ENCODE results near the gene SLC22A14.
"Not testable (repeated sequence)": the region's sequence is repeated elsewhere in the genome, so short reads cannot be mapped to it uniquely, and the experiment has no call there.

The SLC22A14 gene

GRCh38 chr3:38317192-38317759 is 35.2 kb downstream of the SLC22A14 start:
- H3K9ac ChIP-seq (ENCODE audit: low read depth in 1 of 2, low read length in 2 of 2), result no peak overlapping the region
- no peaks in the 10 kb centered on the region for H3K27me3 ChIP-seq (ENCODE audit: control insufficient read depth in 2 of 2, insufficient read depth in 2 of 2, low read length in 2 of 2)
- H3K9me3 ChIP-seq (ENCODE audit: control insufficient read depth in 2 of 2, low read length in 2 of 2), result no peaks in the 10 kb centered on the region
- no peaks in the 10 kb centered on the region for H3K4me1 ChIP-seq (ENCODE audit: control insufficient read depth in 2 of 2, insufficient read depth in 2 of 2, low read length in 2 of 2)
- H3K36me3 ChIP-seq (ENCODE audit: control insufficient read depth in 2 of 2, insufficient read depth in 2 of 2, low read length in 2 of 2), result no peaks in the 10 kb centered on the region
- no peak overlapping the region for H3K27ac ChIP-seq (ENCODE audit: low read depth in 2 of 2, low read length in 2 of 2)
- no peak overlapping the region for H3K4me3 ChIP-seq (ENCODE audit: low read length in 2 of 2)

DNA sequence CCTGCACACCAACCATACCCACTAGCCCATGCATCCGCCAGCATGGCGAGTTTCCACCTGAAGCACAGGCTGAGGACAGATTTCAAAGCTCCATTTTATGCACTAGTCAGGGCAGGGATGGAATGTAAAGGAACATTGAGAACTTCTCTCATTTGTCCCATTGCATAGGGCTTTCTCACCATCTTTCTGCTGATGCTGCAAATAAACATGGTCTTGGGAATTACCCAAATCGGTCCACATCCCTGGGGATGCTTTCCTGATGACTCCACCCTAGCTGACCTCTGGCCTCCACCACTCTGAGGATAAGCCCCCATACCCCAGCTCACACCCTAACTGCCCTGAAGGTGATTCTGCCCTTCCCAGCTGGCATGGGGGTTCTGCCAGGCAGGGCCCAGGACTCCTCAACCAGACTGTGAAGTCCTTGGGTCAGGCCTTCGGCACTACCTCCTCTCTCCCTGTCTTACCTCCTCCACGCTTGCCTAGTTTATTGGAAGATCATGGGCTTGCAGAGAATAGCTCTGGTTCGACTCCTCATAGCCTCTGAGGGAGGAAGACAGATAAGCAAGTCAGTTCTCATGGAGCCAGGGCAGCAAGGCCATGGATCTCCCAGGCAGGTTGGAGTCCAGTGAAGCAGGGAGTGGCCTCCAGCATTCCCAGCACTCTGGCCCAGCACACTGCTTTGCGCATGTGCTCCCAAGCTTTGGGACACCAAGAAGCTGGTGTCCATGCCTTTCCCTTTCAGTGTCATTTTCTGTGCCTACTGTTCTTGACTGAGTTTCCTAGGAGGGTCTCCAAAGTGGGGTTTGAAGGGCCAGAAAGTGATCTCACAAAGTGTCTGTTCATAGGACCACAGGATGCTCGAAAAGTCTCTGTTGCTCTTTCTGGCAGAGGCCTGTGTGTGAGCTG is 36.9 kb downstream of the SLC22A14 start:
- Histone ChIP-seq H3K36me3 (ENCODE audit: control insufficient read depth in 2 of 2, insufficient read depth in 2 of 2, low read length in 2 of 2) (no peaks in the 10 kb centered on the region), H3K27me3 (ENCODE audit: control insufficient read depth in 2 of 2, insufficient read depth in 2 of 2, low read length in 2 of 2) (no peaks in the 10 kb centered on the region), H3K9me3 (ENCODE audit: control insufficient read depth in 2 of 2, low read length in 2 of 2) (no peaks in the 10 kb centered on the region), H3K4me3 (ENCODE audit: low read length in 2 of 2) (no peak overlapping the region), H3K9ac (ENCODE audit: low read depth in 1 of 2, low read length in 2 of 2) (no peak overlapping the region), H3K4me1 (ENCODE audit: control insufficient read depth in 2 of 2, insufficient read depth in 2 of 2, low read length in 2 of 2) (no peaks in the 10 kb centered on the region), H3K27ac (ENCODE audit: low read depth in 2 of 2, low read length in 2 of 2) (no peak overlapping the region)

DNA sequence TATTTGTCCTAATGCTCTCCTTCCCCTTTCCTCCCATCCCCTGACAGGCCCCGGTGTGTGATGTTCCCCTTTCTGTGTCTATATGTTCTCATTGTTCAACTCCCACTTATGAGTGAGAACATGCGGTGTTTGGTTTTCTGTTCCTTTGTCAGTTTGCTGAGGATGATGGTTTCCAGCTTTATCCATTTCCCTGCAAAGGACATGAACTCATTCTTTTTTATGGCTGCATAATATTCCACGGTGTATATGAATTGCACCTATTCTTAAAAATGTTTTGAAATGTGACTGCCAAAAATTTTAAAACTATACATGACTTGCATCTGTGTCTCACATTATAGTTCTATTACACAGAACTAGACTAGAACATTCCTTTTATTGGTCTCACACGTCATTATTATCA is 38.5 kb downstream of the SLC22A14 start:
- H3K4me1 ChIP-seq (ENCODE audit: control insufficient read depth in 2 of 2, insufficient read depth in 2 of 2, low read length in 2 of 2); H3K27ac ChIP-seq (ENCODE audit: low read depth in 2 of 2, low read length in 2 of 2); H3K9me3 ChIP-seq (ENCODE audit: control insufficient read depth in 2 of 2, low read length in 2 of 2); H3K36me3 ChIP-seq (ENCODE audit: control insufficient read depth in 2 of 2, insufficient read depth in 2 of 2, low read length in 2 of 2); H3K4me3 ChIP-seq (ENCODE audit: low read length in 2 of 2); H3K27me3 ChIP-seq (ENCODE audit: control insufficient read depth in 2 of 2, insufficient read depth in 2 of 2, low read length in 2 of 2); H3K9ac ChIP-seq (ENCODE audit: low read depth in 1 of 2, low read length in 2 of 2): not testable (repeated sequence)

DNA sequence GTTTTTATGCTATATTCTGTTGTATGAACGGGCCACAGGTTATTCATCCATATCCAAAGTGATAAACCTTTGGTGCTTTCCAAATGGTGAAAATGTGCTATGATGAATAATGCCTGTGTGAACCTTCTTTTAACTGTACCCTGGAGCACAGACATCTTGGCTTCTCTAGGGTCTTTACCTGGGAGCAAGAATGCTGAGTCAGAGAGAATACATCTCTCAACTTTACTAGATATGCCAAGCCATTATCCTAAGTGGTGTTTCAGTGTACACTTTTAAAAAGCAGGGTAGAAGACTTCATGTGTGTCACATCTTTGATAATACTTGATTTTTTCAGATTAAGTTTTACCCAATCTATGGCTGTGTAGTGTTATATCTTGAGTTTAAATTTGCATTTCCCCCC is 41.0 kb downstream of the SLC22A14 start:
- Histone ChIP-seq H3K27me3 (ENCODE audit: control insufficient read depth in 2 of 2, insufficient read depth in 2 of 2, low read length in 2 of 2) (no peaks in the 10 kb centered on the region), H3K9ac (ENCODE audit: low read depth in 1 of 2, low read length in 2 of 2) (no peak overlapping the region), H3K4me1 (ENCODE audit: control insufficient read depth in 2 of 2, insufficient read depth in 2 of 2, low read length in 2 of 2) (no peaks in the 10 kb centered on the region), H3K36me3 (ENCODE audit: control insufficient read depth in 2 of 2, insufficient read depth in 2 of 2, low read length in 2 of 2) (no peaks in the 10 kb centered on the region), H3K9me3 (ENCODE audit: control insufficient read depth in 2 of 2, low read length in 2 of 2) (no peaks in the 10 kb centered on the region), H3K4me3 (ENCODE audit: low read length in 2 of 2) (no peak overlapping the region), H3K27ac (ENCODE audit: low read depth in 2 of 2, low read length in 2 of 2) (no peak overlapping the region)

- Histone ChIP-seq H3K27me3 (ENCODE audit: control insufficient read depth in 2 of 2, insufficient read depth in 2 of 2, low read length in 2 of 2) (no peaks in the 10 kb centered on the region), H3K9ac (ENCODE audit: low read depth in 1 of 2, low read length in 2 of 2) (no peak overlapping the region), H3K9me3 (ENCODE audit: control insufficient read depth in 2 of 2, low read length in 2 of 2) (no peaks in the 10 kb centered on the region)
Observed at GRCh38 chr3:38325256-38325655, 43.2 kb downstream of the SLC22A14 start.

GRCh38 chr3:38327335-38328009 is 45.4 kb downstream of the SLC22A14 start:
- Histone ChIP-seq H3K27ac (ENCODE audit: low read depth in 2 of 2, low read length in 2 of 2) (no peak overlapping the region), H3K27me3 (ENCODE audit: control insufficient read depth in 2 of 2, insufficient read depth in 2 of 2, low read length in 2 of 2) (no peaks in the 10 kb centered on the region), H3K36me3 (ENCODE audit: control insufficient read depth in 2 of 2, insufficient read depth in 2 of 2, low read length in 2 of 2) (no peaks in the 10 kb centered on the region), H3K9ac (ENCODE audit: low read depth in 1 of 2, low read length in 2 of 2) (no peak overlapping the region), H3K9me3 (ENCODE audit: control insufficient read depth in 2 of 2, low read length in 2 of 2) (no peaks in the 10 kb centered on the region), H3K4me1 (ENCODE audit: control insufficient read depth in 2 of 2, insufficient read depth in 2 of 2, low read length in 2 of 2) (no peaks in the 10 kb centered on the region), H3K4me3 (ENCODE audit: low read length in 2 of 2) (no peak overlapping the region)

More at GRCh38 chr3:38325256-38325655, 43.2 kb downstream of the SLC22A14 start:
- H3K27ac ChIP-seq (ENCODE audit: low read depth in 2 of 2, low read length in 2 of 2), result no peak overlapping the region
- no peaks in the 10 kb centered on the region for H3K4me1 ChIP-seq (ENCODE audit: control insufficient read depth in 2 of 2, insufficient read depth in 2 of 2, low read length in 2 of 2)
- H3K36me3 ChIP-seq (ENCODE audit: control insufficient read depth in 2 of 2, insufficient read depth in 2 of 2, low read length in 2 of 2), result no peaks in the 10 kb centered on the region
- no peak overlapping the region for H3K4me3 ChIP-seq (ENCODE audit: low read length in 2 of 2)

DNA sequence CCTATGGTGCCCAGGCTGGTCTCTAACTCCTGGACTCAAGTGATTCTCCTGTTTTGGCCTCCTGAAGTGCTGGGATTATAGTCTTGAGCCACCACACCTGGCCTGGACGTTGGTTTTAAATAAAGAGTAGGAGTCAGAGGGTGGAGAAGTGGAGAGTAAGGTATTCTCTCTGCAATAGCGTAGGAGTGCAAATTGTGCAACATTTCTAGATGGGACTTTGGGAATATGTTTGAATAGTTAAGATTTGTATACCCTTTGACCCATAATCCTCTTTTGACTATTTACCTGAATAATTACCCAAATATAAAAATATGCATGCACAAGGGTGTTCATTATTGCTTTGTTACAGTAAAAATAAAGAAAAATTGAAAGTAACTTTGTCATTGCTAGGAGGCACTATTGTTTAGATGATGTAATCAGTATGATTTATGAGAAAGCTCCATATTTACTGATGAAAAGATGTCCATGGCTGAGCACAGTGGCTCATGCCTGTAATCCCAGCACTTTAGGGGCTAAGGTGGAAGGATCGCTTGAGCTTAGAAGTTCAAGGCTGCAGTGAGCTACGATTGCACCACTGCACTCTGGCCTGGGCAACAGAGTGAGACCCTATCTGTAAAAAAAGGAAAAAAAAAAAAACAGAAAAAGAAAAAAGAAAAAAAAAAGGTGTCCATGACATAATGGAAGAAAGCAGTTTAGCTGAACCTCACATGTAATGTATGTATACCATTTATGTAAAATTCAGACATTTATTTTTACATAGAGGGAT is 49.3 kb downstream of the SLC22A14 start:
- Histone ChIP-seq H3K4me3 (ENCODE audit: low read length in 2 of 2) (no peak overlapping the region), H3K27ac (ENCODE audit: low read depth in 2 of 2, low read length in 2 of 2) (no peak overlapping the region), H3K36me3 (ENCODE audit: control insufficient read depth in 2 of 2, insufficient read depth in 2 of 2, low read length in 2 of 2) (no peaks in the 10 kb centered on the region), H3K27me3 (ENCODE audit: control insufficient read depth in 2 of 2, insufficient read depth in 2 of 2, low read length in 2 of 2) (no peaks in the 10 kb centered on the region), H3K4me1 (ENCODE audit: control insufficient read depth in 2 of 2, insufficient read depth in 2 of 2, low read length in 2 of 2) (no peaks in the 10 kb centered on the region), H3K9me3 (ENCODE audit: control insufficient read depth in 2 of 2, low read length in 2 of 2) (no peaks in the 10 kb centered on the region), H3K9ac (ENCODE audit: low read depth in 1 of 2, low read length in 2 of 2) (no peak overlapping the region)

- no peaks in the 10 kb centered on the region for H3K9me3 ChIP-seq (ENCODE audit: control insufficient read depth in 2 of 2, low read length in 2 of 2)
- no peak overlapping the region for H3K4me3 ChIP-seq (ENCODE audit: low read length in 2 of 2)
- no peaks in the 10 kb centered on the region for H3K27me3 ChIP-seq (ENCODE audit: control insufficient read depth in 2 of 2, insufficient read depth in 2 of 2, low read length in 2 of 2)
- no peak overlapping the region for H3K27ac ChIP-seq (ENCODE audit: low read depth in 2 of 2, low read length in 2 of 2)
- H3K4me1 ChIP-seq (ENCODE audit: control insufficient read depth in 2 of 2, insufficient read depth in 2 of 2, low read length in 2 of 2), result no peaks in the 10 kb centered on the region
- no peaks in the 10 kb centered on the region for H3K36me3 ChIP-seq (ENCODE audit: control insufficient read depth in 2 of 2, insufficient read depth in 2 of 2, low read length in 2 of 2)
- no peak overlapping the region for H3K9ac ChIP-seq (ENCODE audit: low read depth in 1 of 2, low read length in 2 of 2)
Observed at GRCh38 chr3:38332201-38332600, 50.1 kb downstream of the SLC22A14 start.

DNA sequence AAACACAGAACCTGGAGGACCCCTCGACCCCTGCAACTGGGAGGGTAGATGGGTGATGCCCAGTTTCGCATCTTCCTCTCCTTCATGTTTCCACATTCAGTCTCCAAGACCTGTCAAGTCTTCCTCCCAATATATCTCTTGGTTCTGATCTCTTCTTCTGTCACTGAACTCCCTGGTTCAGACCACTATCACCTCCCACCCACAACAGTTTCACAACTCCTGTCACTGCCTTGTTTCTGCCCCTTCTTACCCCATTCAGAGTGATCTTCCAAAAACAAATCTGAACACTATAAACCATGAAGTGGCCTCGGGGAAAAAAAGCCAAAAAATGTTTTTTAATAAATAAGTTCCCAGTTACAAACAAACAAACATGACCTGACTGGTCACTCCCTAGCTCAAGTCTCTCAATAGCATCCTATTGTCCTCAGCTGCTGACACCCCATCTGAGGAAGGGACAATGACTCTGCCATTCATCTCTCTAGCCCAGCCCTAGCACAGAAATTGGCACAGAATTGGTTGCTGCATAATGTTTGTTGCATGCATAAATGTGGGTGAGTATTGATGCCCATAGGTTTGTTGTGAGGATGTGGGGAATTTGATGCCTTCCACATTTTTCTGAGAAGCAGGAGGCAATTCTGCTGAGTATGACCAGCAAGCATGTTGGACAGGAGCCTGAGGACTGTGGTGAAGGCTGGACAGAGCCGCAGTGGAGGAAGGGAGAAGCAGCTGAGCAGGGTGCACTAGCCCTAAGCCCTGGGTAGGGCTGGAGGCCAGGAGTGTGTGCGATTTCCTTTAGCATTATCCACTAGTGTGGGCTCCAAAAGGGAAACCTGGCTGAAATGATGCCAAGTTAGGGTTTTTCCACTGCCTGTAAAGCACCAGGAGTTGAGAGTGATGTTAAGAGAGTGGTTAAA is 52.3 kb downstream of the SLC22A14 start:
- Histone ChIP-seq H3K9me3 (ENCODE audit: control insufficient read depth in 2 of 2, low read length in 2 of 2) (no peaks in the 10 kb centered on the region), H3K36me3 (ENCODE audit: control insufficient read depth in 2 of 2, insufficient read depth in 2 of 2, low read length in 2 of 2) (no peaks in the 10 kb centered on the region), H3K9ac (ENCODE audit: low read depth in 1 of 2, low read length in 2 of 2) (no peak overlapping the region), H3K4me1 (ENCODE audit: control insufficient read depth in 2 of 2, insufficient read depth in 2 of 2, low read length in 2 of 2) (no peaks in the 10 kb centered on the region), H3K27me3 (ENCODE audit: control insufficient read depth in 2 of 2, insufficient read depth in 2 of 2, low read length in 2 of 2) (no peaks in the 10 kb centered on the region), H3K4me3 (ENCODE audit: low read length in 2 of 2) (no peak overlapping the region), H3K27ac (ENCODE audit: low read depth in 2 of 2, low read length in 2 of 2) (no peak overlapping the region)
